ENCODE results near the gene FAM83E. TPM values are rescaled to one million over a fixed set of nuclear protein-coding genes. Genes with fewer than 3 reads are reported as not detected.

FAM83E gene
- total and polyA plus RNA-seq, 2 donors (not counting 1 experiment from before 2014, with no cell fraction given): 0.15 to 4.1 TPM

- WGBS (ENCODE audit: insufficient coverage): 73% methylated on average over 11 of the region's 16 CpGs
- CTCF ChIA-PET: interaction anchor here (1.4 kb wide), 1 partner anchor 18 kb away, joined by 3 read pairs; no protein-coding TSS in a partner anchor
- Histone ChIP-seq H3K9me3 (ENCODE audit: control extremely low read depth in 1 of 3, control insufficient read depth in 2 of 3, insufficient read depth in 1 of 3, low read length in 2 of 3) (no peaks in the 10 kb centered on the region), H3K27ac (ENCODE audit: low read length in 2 of 2) (no peak overlapping the region), H3K4me3 (ENCODE audit: control extremely low read depth in 1 of 5, extremely low read depth in 1 of 5, insufficient read depth in 1 of 5, low read depth in 2 of 5, low read length in 4 of 5) (no peak overlapping the region), H2AFZ (ENCODE audit: insufficient read depth, low read depth, low read length, poor library complexity, severe bottlenecking) (no peak overlapping the region), H3K9ac (ENCODE audit: low read length) (no peak overlapping the region), H4K20me1 (ENCODE audit: control insufficient read depth, insufficient read depth, low read length, poor library complexity, severe bottlenecking) (no peaks in the 10 kb centered on the region), H3K4me1 (ENCODE audit: control insufficient read depth in 2 of 2, insufficient read depth in 2 of 2, low read length in 2 of 2) (peaks cover 8 to 23% of the 10 kb centered on the region in 2 donors), H3K4me2 (replicated peaks; ENCODE audit: low read depth, low read length, poor library complexity, severe bottlenecking) (no peak overlapping the region), H3K79me2 (ENCODE audit: control insufficient read depth, insufficient read depth, low read length) (no peaks in the 10 kb centered on the region), H3K36me3 (replicated peaks in 1 of 2; ENCODE audit: control extremely low read depth in 1 of 2, control insufficient read depth in 1 of 2, extremely low read depth in 1 of 2, insufficient read depth in 2 of 2, low read length in 1 of 2) (no peaks in the 10 kb centered on the region), H3K27me3 (replicated peaks in 1 of 4; ENCODE audit: control extremely low read depth in 1 of 4, control insufficient read depth in 3 of 4, insufficient read depth in 4 of 4, low read length in 3 of 4) (no peaks in the 10 kb centered on the region)
- H3K27me3 Mint-ChIP-seq: no peaks in the 10 kb centered on the region
- H3K27ac Mint-ChIP-seq: no peak overlapping the region
- intact Hi-C loops (cut with micrococcal nuclease): no loop called here
- DNase-seq (no peak), ATAC-seq (ENCODE audit: low read depth) (no peak)
- no peak overlapping the region for H3K4me3 Mint-ChIP-seq
- POLR2A ChIA-PET: interaction anchor here (0.6 kb wide), 1 partner anchor 10 kb away, joined by 10 read pairs; no protein-coding TSS in a partner anchor
- peaks cover 21% of the 10 kb centered on the region for H3K4me1 Mint-ChIP-seq
- no peaks in the 10 kb centered on the region for H3K9me3 Mint-ChIP-seq (ENCODE audit: insufficient read depth)
- TF ChIP-seq CTCF (IDR thresholded peaks at IDR 0.05) (no peak), EZH2 (IDR thresholded peaks at IDR 0.05; ENCODE audit: borderline replicate concordance, insufficient read depth, low read depth, low read length, poor library complexity, severe bottlenecking) (no peak)
Observed at GRCh38 chr19:48656840-48657474, 42.1 kb upstream of the FAM83E start.

GRCh38 chr19:48654299-48655059 is 39.6 kb upstream of the FAM83E start:
- Histone ChIP-seq H3K4me2 (replicated peaks; ENCODE audit: low read depth, low read length, poor library complexity, severe bottlenecking) (no peak overlapping the region), H3K4me3 (ENCODE audit: control extremely low read depth in 1 of 5, extremely low read depth in 1 of 5, insufficient read depth in 1 of 5, low read depth in 2 of 5, low read length in 4 of 5) (no peak overlapping the region), H2AFZ (ENCODE audit: insufficient read depth, low read depth, low read length, poor library complexity, severe bottlenecking) (peak overlapping the region; percentile 28), H3K9ac (ENCODE audit: low read length) (no peak overlapping the region), H3K27ac (ENCODE audit: low read length in 2 of 2) (no peak overlapping the region), H4K20me1 (ENCODE audit: control insufficient read depth, insufficient read depth, low read length, poor library complexity, severe bottlenecking) (no peaks in the 10 kb centered on the region), H3K36me3 (replicated peaks in 1 of 2; ENCODE audit: control extremely low read depth in 1 of 2, control insufficient read depth in 1 of 2, extremely low read depth in 1 of 2, insufficient read depth in 2 of 2, low read length in 1 of 2) (no peaks in the 10 kb centered on the region), H3K27me3 (replicated peaks in 1 of 4; ENCODE audit: control extremely low read depth in 1 of 4, control insufficient read depth in 3 of 4, insufficient read depth in 4 of 4, low read length in 3 of 4) (no peaks in the 10 kb centered on the region), H3K9me3 (ENCODE audit: control extremely low read depth in 1 of 3, control insufficient read depth in 2 of 3, insufficient read depth in 1 of 3, low read length in 2 of 3) (peaks cover 0 to 2% (median 0%) of the 10 kb centered on the region in 3 donors), H3K4me1 (ENCODE audit: control insufficient read depth in 2 of 2, insufficient read depth in 2 of 2, low read length in 2 of 2) (peaks cover 3 to 7% of the 10 kb centered on the region in 2 donors), H3K79me2 (ENCODE audit: control insufficient read depth, insufficient read depth, low read length) (no peaks in the 10 kb centered on the region)
- ChIA-PET CTCF (interaction anchor here (1.0 kb wide), 1 partner anchor 9 kb away, joined by 3 read pairs; the partner anchor contains the start of gene CA11), POLR2A (no interaction called here)
- intact Hi-C loops (cut with micrococcal nuclease): no loop called here
- Mint-ChIP-seq H3K4me1 (peaks cover 18% of the 10 kb centered on the region), H3K9me3 (ENCODE audit: insufficient read depth) (no peaks in the 10 kb centered on the region), H3K4me3 (no peak overlapping the region), H3K27me3 (no peaks in the 10 kb centered on the region), H3K27ac (peak overlapping the region; percentile 46)
- no peak for TF ChIP-seq CTCF (IDR thresholded peaks at IDR 0.05)
- WGBS (ENCODE audit: insufficient coverage): 38% methylated on average over 10 of the region's 11 CpGs
- DNase-seq: no peak
- ATAC-seq (ENCODE audit: low read depth): no peak

Measured in B cell (primary cell).